HG03442 (cell line): ENCODE results near the gene MMP23B.
"Not testable (repeated sequence)": the region's sequence is repeated elsewhere in the genome, so short reads cannot be mapped to it uniquely, and the experiment has no call there.

Experiments
- ATAC-seq: cut with Tn5 transposase; IDR thresholded peaks from one replicate; pipeline ENCODE4 v1.9.1; 2021; ENCODE audit warnings: mild to moderate bottlenecking, moderate library complexity; ENCODE audit not compliant: unreplicated experiment

MMP23B gene

DNA sequence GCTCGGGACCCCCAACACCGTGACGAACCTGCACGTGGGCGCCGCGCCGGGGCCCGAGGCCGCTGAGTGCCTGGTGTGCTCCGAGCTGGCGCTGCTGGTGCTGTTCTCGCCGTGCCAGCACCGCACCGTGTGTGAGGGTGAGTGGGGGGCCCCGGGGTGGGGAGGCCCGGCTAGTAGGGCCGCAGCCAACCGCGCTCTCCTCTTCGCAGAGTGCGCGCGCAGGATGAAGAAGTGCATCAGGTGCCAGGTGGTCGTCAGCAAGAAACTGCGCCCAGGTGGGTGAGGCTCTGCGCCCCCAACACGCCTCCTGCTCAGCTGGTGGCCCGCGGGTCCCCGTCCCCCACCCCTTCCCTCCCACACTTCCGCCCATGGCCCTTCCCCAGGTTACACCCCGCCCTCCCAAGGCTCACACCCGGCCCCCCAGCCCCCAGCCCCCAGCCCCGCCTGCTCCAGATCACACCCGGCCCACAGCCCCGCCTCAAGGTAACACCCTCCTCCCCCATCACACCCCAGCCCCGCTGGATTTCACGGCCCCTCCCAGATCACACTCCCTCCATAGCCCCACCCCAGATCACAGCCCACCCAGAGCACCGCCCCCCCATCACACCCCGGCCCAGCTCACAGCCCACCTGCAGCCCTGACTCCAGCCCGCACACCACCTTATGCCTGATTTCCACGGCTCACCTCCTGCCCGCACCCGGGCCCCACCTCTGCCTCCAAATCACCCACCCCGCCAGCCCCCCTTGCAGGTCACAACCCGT lies 2.4 kb upstream of the MMP23B start:
- ATAC-seq: no peak

DNA sequence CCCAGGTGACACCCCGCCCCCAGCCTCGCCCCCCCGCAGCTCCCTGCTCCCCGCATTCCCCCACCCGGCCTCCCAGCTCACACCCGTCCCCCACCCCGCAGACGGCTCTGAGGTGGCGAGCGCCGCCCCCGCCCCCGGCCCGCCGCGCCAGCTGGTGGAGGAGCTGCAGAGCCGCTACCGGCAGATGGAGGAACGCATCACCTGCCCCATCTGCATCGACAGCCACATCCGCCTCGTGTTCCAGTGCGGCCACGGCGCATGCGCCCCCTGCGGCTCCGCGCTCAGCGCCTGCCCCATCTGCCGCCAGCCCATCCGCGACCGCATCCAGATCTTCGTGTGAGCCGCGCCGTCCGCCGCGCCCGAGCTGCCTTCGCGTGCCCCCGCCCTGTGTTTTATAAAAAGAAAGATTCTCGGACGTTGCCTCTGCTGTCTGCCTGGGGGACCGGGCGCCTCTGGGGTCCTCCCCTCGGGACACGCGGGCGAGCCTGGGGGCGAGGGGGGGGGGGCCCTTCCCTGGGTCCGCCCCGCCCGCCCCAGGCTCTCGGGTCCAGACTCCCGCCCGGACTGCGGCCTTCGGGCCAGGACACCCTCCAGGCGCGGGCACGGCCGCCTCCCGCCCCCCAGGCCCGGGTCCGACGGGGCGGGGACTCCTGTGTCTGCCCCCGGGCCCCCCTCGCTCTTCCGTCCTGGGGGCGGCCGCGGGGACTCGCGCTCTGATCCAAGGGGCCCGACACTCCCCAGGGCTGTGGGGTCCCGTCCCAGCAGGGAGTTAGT lies 1.6 kb upstream of the MMP23B start:
- ATAC-seq: peak; percentile 58

- ATAC-seq: no peak
Observed at GRCh38 chr1:1630965-1631781, 800 bp upstream of the MMP23B start.

- not testable (repeated sequence) for ATAC-seq
Observed at GRCh38 chr1:1633409-1633808, 1.4 kb downstream of the MMP23B start.

DNA sequence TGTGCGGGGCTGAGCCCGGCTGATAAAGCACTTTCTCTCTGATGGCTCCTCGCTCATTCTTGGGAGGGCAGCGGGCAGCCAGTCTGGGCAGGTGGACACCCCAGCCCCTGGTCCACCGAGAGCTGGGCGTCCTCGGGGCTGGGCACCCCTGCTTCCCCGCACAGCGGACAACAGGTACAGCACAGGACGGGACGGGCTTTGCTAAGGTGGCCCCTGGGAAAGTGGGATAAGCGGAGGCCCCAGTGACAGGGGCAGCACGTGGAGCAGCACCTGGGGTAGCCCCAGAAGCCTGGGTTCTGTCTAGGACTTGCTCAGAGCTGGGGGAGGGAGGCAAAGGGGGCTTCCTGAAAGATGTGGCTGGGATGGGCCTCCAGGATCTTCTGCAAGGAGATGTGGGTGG lies 2.6 kb downstream of the MMP23B start:
- not testable (repeated sequence) for ATAC-seq

DNA sequence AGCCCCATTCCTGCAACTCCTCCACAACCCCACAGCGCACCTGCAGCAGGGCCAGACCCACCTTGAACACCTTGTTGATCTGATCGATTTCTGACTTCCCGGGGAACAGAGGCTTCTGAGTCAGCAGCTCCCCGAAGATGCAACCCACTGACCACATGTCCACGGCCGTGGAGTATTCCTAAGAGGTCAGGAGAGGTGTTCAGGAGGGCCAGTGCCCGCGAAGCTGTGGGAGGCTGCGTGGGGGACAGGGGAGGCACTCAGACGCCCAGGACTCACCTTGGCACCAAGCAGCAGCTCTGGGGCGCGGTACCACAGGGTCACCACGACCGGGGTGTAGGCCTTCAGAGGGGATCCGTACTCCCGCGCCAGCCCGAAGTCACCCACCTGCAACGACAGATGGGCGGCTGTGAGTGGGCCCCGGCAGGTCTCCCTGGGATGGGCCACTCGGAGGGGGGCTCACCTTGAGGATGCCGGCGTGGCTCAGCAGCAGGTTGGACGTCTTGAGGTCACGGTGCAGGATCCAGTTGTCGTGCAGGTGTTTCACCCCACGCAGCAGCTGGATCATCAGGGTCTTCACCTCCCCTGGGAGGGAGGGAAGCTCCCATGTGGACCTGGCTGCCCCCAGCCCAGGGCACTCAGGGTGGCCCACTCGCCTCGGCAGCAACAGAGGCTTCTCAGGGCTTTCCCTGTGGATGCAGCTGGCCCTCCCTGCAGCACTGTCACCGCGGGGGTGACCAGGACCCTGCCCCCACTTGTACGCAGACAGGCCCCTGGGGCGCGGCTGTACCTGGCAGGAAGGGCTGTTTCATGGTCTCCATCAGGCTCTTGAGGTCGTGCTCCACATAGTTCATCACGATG lies 4.9 kb downstream of the MMP23B start:
- ATAC-seq: not testable (repeated sequence)

DNA sequence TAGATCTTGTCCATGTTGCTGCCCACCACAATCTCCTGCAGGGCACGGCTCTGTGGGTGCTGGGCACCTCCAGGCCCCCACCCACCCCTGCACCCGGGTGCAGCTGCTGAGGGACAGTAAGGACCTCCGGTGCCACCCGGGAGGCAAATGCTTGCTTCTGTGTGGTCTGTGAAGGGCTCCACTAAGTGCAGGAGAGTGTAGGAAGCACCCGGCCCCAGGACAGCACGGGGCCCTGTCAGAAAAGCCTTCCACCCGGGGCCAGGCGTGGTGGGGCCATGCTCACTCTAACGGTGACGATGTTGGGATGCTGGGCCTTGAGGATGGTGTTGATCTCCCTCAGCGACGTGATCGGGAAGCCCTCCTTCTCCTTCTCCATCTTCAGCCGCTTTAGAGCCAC lies 5.5 kb downstream of the MMP23B start:
- not testable (repeated sequence) for ATAC-seq

- ATAC-seq: not testable (repeated sequence)
Observed at GRCh38 chr1:1638528-1638927, 6.6 kb downstream of the MMP23B start.

GRCh38 chr1:1639368-1639767 lies 7.4 kb downstream of the MMP23B start:
- ATAC-seq: not testable (repeated sequence)

DNA sequence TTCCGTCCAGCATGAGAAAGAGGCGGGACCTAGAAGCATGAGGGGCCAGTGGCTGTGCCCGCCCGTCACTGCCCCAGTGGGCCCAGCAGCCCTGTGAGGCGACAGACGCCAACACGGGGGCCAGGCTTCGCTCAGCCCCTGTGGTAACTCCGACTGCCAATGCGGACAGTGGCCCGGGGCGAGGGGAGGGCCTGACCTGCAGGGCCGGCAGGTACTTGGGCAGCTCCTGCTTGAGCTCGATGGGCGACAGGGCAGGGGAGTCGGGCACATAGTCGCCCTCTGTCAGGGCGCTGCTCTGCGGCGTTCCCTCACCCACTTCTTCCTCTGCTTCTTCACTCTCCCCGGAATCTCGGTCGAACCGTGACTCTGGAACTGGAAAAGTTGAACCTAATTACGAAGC lies 8.1 kb downstream of the MMP23B start:
- not testable (repeated sequence) for ATAC-seq

DNA sequence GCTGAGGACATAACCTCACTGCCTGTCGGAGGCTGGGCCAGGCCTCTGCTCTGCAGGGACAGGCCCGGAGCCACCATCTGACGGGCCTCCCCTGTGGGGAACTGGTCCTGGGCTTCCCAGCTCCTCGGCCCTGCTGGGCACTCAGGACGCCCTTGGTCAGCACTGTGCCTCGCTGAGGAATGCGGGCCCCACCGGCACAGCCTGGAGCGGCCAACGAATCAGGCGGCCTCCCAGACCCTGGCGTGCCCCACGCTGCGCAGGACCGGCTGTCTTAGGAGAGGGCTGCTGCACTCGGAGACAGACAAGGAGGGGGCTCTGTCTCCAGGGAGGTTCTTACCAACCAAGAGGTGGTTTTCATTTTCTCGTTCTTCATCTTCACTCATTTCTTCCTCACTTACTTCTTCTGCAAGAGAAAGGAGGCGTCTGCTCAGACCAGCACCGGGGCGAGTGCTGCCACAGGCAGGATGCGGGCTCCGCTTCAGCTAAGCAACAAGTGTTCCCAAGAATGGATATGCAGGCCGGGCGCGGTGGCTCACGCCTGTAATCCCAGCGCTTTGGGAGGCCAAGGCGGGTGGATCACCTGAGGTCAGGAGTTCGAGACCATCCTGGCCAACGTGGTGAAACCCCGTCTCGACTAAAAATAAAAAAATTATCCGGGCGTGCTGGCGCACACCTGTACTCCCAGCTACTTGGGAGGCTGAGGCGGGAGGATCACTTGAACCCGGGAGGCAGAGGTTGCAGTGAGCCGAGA lies 8.9 kb downstream of the MMP23B start:
- not testable (repeated sequence) for ATAC-seq

DNA sequence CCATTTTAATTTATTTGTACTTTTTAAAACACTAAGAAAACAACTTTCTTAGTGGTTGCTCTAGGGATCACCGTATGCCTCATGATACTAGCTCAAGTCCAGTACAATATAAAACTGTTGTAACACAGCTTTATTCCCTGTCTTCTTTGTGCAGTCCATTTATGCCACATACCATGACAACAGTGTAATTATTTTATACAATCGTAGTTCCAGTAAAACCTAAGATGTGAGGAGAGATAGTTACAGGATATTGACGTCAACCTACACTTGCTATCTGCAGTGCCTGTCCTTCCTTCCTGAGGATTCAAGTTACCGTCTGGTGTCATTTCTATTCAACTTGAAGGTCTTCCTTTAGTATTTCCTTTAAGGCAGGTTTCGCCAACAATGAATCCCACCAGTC lies 14.4 kb downstream of the MMP23B start:
- ATAC-seq: not testable (repeated sequence)

- not testable (repeated sequence) for ATAC-seq
Observed at GRCh38 chr1:1647567-1648241, 15.7 kb downstream of the MMP23B start.

GRCh38 chr1:1648265-1648664 lies 16.3 kb downstream of the MMP23B start:
- not testable (repeated sequence) for ATAC-seq

GRCh38 chr1:1658583-1659549 lies 26.9 kb downstream of the MMP23B start, which contains the start of gene CDK11B:
Gene CDK11B (minus strand): TSS chr1:1659004. CDS start chr1:1657485, 1,519 bp downstream.
- ATAC-seq: peak; percentile 79

GRCh38 chr1:1662392-1662791 lies 30.4 kb downstream of the MMP23B start:
- not testable (repeated sequence) for ATAC-seq

- not testable (repeated sequence) for ATAC-seq
Observed at GRCh38 chr1:1662830-1663560, 31.0 kb downstream of the MMP23B start.
